ENCODE measurements around the gene ADGRV1. TPM values are rescaled to one million over a fixed set of nuclear protein-coding genes. Genes with fewer than 3 reads are reported as not detected.

The ADGRV1 gene
- total and polyA plus RNA-seq, 9 of the 15 experiments (the other 6 are each of a cell fraction or from before 2014, with no cell fraction given), result 21.7 to 156 (median 58.2) TPM

DNA sequence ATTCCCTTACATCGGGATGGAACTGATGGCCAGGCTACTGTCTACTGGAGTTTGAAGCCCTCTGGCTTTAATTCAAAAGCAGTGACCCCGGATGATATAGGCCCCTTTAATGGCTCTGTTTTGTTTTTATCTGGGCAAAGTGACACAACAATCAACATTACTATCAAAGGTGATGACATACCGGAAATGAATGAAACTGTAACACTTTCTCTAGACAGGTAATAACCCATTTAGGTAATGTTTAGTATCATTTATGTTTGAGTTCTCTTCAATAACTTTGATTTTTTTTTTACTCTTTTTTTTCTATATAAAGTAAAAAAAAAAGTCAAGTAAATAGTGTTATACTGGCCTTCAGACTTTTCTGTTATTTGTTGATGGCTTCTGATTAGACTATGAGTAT, 79.1 kb downstream of the ADGRV1 start (continued):
- TF ChIP-seq, protein P1, sequence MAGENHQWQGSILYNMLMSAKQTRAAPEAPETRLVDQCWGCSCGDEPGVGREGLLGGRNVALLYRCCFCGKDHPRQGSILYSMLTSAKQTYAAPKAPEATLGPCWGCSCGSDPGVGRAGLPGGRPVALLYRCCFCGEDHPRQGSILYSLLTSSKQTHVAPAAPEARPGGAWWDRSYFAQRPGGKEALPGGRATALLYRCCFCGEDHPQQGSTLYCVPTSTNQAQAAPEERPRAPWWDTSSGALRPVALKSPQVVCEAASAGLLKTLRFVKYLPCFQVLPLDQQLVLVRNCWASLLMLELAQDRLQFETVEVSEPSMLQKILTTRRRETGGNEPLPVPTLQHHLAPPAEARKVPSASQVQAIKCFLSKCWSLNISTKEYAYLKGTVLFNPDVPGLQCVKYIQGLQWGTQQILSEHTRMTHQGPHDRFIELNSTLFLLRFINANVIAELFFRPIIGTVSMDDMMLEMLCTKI (IDR thresholded peaks at IDR 0.05; ENCODE audit: partially characterized antibody), result no peak
- TF ChIP-seq TEAD1 (CRISPR knock-in tag; IDR thresholded peaks at IDR 0.05) (no peak), EP400 (IDR thresholded peaks at IDR 0.05) (no peak), BCOR (IDR thresholded peaks at IDR 0.05) (no peak), FOXP1 (CRISPR knock-in tag; IDR thresholded peaks at IDR 0.05) (no peak), ZNF311 (CRISPR knock-in tag; IDR thresholded peaks at IDR 0.05) (0 out of 2 replicates have a peak, but pooled peaks have one; percentile 43), SMARCE1 (IDR thresholded peaks at IDR 0.05) (0 out of 2 replicates have a peak, but pooled peaks have one; percentile 20), RBM39 (optimal IDR thresholded peaks at IDR 0.05; ENCODE audit: low read depth, low read length) (no peak), CBX5 (IDR thresholded peaks at IDR 0.05; ENCODE audit: borderline replicate concordance, low read depth) (no peak), EP300 (IDR thresholded peaks at IDR 0.05; ENCODE audit: low read length) (peak; percentile 70), HDGF (IDR thresholded peaks at IDR 0.05) (no peak), ILK (tag; IDR thresholded peaks at IDR 0.05; ENCODE audit: borderline replicate concordance, low read depth) (no peak), TCFL5 (CRISPR knock-in tag; conservative IDR thresholded peaks at IDR 0.05) (no peak), TAF15 (IDR thresholded peaks at IDR 0.05; ENCODE audit: low read depth, low read length) (no peak), CBFA2T2 (conservative IDR thresholded peaks at IDR 0.05) (no peak), TEAD4 (IDR thresholded peaks at IDR 0.05; ENCODE audit: low read length) (no peak), TEAD4 (CRISPR knock-in tag; IDR thresholded peaks at IDR 0.05; ENCODE audit: borderline replicate concordance) (no peak), TSC22D4 (tag; IDR thresholded peaks at IDR 0.05) (no peak), ZKSCAN1 (IDR thresholded peaks at IDR 0.05; ENCODE audit: low read depth, low read length) (no peak)
- TF ChIP-seq, protein P2, sequence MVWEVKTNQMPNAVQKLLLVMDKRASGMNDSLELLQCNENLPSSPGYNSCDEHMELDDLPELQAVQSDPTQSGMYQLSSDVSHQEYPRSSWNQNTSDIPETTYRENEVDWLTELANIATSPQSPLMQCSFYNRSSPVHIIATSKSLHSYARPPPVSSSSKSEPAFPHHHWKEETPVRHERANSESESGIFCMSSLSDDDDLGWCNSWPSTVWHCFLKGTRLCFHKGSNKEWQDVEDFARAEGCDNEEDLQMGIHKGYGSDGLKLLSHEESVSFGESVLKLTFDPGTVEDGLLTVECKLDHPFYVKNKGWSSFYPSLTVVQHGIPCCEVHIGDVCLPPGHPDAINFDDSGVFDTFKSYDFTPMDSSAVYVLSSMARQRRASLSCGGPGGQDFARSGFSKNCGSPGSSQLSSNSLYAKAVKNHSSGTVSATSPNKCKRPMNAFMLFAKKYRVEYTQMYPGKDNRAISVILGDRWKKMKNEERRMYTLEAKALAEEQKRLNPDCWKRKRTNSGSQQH (CRISPR knock-in tag; IDR thresholded peaks at IDR 0.05), result no peak
- TF ChIP-seq, protein P3, sequence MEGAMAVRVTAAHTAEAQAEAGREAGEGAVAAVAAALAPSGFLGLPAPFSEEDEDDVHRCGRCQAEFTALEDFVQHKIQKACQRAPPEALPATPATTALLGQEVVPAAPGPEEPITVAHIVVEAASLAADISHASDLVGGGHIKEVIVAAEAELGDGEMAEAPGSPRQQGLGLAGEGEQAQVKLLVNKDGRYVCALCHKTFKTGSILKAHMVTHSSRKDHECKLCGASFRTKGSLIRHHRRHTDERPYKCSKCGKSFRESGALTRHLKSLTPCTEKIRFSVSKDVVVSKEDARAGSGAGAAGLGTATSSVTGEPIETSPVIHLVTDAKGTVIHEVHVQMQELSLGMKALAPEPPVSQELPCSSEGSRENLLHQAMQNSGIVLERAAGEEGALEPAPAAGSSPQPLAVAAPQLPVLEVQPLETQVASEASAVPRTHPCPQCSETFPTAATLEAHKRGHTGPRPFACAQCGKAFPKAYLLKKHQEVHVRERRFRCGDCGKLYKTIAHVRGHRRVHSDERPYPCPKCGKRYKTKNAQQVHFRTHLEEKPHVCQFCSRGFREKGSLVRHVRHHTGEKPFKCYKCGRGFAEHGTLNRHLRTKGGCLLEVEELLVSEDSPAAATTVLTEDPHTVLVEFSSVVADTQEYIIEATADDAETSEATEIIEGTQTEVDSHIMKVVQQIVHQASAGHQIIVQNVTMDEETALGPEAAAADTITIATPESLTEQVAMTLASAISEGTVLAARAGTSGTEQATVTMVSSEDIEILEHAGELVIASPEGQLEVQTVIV (CRISPR knock-in tag; IDR thresholded peaks at IDR 0.05; ENCODE audit: borderline replicate concordance), result no peak
- TF ChIP-seq, protein P4, sequence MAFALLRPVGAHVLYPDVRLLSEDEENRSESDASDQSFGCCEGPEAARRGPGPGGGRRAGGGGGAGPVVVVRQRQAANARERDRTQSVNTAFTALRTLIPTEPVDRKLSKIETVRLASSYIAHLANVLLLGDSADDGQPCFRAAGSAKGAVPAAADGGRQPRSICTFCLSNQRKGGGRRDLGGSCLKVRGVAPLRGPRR (CRISPR knock-in tag; IDR thresholded peaks at IDR 0.05), result no peak
- TF ChIP-seq, protein P5, sequence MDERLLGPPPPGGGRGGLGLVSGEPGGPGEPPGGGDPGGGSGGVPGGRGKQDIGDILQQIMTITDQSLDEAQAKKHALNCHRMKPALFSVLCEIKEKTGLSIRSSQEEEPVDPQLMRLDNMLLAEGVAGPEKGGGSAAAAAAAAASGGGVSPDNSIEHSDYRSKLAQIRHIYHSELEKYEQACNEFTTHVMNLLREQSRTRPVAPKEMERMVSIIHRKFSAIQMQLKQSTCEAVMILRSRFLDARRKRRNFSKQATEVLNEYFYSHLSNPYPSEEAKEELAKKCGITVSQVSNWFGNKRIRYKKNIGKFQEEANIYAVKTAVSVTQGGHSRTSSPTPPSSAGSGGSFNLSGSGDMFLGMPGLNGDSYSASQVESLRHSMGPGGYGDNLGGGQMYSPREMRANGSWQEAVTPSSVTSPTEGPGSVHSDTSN (CRISPR knock-in tag; IDR thresholded peaks at IDR 0.05; ENCODE audit: low read depth), result no peak
- TF ChIP-seq, protein P5 (tag; conservative IDR thresholded peaks at IDR 0.05; ENCODE audit: low read depth), result peak; percentile 73

Measured in K562 (cell line).